ENCODE results near the gene FKBP4. TPM values are rescaled to one million over a fixed set of nuclear protein-coding genes. Genes with fewer than 3 reads are reported as not detected.
"Not testable (repeated sequence)": the region's sequence is repeated elsewhere in the genome, so short reads cannot be mapped to it uniquely, and the experiment has no call there.

Gene FKBP4
- total RNA-seq, 1 donor from 2014 or later: 127 TPM

GRCh38 chr12:2769866-2770533 lies 24.8 kb upstream of the FKBP4 start:
- H3K9me3 Mint-ChIP-seq: no peaks in the 10 kb centered on the region
- H3K4me1 Mint-ChIP-seq (ENCODE audit: unreplicated experiment): no peaks in the 10 kb centered on the region
- no peak for DNase-seq (ENCODE audit: extremely low spot score, unreplicated experiment)
- TF ChIP-seq, protein P1, sequence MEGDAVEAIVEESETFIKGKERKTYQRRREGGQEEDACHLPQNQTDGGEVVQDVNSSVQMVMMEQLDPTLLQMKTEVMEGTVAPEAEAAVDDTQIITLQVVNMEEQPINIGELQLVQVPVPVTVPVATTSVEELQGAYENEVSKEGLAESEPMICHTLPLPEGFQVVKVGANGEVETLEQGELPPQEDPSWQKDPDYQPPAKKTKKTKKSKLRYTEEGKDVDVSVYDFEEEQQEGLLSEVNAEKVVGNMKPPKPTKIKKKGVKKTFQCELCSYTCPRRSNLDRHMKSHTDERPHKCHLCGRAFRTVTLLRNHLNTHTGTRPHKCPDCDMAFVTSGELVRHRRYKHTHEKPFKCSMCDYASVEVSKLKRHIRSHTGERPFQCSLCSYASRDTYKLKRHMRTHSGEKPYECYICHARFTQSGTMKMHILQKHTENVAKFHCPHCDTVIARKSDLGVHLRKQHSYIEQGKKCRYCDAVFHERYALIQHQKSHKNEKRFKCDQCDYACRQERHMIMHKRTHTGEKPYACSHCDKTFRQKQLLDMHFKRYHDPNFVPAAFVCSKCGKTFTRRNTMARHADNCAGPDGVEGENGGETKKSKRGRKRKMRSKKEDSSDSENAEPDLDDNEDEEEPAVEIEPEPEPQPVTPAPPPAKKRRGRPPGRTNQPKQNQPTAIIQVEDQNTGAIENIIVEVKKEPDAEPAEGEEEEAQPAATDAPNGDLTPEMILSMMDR (conservative IDR thresholded peaks at IDR 0.05): no peak
- no peak overlapping the region for H3K27ac Mint-ChIP-seq
- H3K27me3 Mint-ChIP-seq: peaks cover 46% of the 10 kb centered on the region
- peaks cover 5% of the 10 kb centered on the region for H3K36me3 Mint-ChIP-seq
- H3K4me3 Mint-ChIP-seq: no peak overlapping the region

DNA sequence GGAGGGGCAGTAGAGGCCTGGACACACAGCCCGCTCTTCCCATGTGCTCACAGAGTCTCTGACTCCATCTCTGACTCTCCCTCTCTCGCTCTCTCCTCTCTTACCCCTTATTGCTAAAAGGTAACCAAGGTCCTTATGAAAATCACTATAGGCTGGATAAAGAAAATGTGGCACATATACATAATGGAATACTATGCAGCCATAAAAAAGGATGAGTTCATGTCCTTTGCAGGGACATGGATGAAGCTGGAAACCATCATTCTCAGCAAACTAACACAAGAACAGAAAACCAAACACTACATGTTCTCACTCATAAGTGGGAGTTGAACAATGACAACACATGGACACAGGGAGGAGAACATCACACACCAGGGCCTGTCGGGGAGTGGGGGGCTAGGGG lies 24.2 kb upstream of the FKBP4 start:
- H3K27me3 Mint-ChIP-seq: peaks cover 47% of the 10 kb centered on the region
- not testable (repeated sequence) for H3K9me3 Mint-ChIP-seq; H3K27ac Mint-ChIP-seq; H3K4me1 Mint-ChIP-seq (ENCODE audit: unreplicated experiment); H3K36me3 Mint-ChIP-seq; DNase-seq (ENCODE audit: extremely low spot score, unreplicated experiment); H3K4me3 Mint-ChIP-seq

DNA sequence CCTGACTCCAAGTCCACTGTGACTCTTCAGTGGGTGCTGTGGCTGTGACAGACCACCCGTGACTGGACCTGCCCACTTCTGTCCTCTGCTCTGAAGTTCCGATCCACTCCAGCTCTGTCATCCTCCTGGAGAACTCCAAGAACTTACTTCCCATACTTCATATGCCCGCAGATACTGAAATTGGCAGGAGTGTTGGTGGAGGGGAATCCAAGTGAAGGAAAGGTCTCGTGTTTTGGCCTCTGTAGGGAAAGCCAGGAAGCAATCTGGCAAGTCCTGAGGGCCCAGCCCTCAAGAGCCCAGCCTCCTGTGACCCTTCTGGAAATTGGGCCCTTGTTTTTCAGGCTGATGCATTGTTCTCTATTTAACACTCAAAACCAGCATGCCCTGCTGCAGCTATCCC lies 22.4 kb upstream of the FKBP4 start:
- no peak for DNase-seq (ENCODE audit: extremely low spot score, unreplicated experiment)
- TF ChIP-seq, protein P1 (conservative IDR thresholded peaks at IDR 0.05): no peak
- no peak overlapping the region for H3K4me3 Mint-ChIP-seq
- H3K27me3 Mint-ChIP-seq: peaks cover 55% of the 10 kb centered on the region
- H3K36me3 Mint-ChIP-seq: peaks cover 5% of the 10 kb centered on the region
- H3K27ac Mint-ChIP-seq: no peak overlapping the region
- no peaks in the 10 kb centered on the region for H3K4me1 Mint-ChIP-seq (ENCODE audit: unreplicated experiment)
- no peaks in the 10 kb centered on the region for H3K9me3 Mint-ChIP-seq

- DNase-seq (ENCODE audit: extremely low spot score, unreplicated experiment): no peak
Observed at GRCh38 chr12:2773199-2773875, 21.4 kb upstream of the FKBP4 start.

DNA sequence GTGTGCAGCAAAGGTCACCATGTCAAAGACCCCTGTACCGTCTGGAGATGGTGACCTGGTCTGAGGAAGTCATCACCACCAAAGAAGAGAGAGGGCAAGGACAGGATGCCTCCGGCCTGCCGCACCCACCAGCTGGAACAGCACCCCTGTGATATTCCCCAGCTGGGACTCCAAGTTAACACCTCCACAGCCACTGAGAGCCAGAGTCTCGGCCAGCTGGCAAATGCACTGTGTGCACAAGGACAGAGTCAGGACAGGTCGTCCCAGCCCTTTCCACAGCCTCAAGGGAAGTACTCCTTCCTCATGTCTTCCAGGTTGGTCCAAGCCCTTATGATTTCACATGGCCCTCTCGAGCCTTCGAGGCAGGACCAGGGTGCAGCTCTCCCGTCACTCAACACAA lies 19.3 kb upstream of the FKBP4 start:
- Mint-ChIP-seq H3K36me3 (peaks cover 3% of the 10 kb centered on the region), H3K27ac (no peak overlapping the region), H3K4me1 (ENCODE audit: unreplicated experiment) (no peaks in the 10 kb centered on the region), H3K9me3 (no peaks in the 10 kb centered on the region), H3K27me3 (peaks cover 60% of the 10 kb centered on the region), H3K4me3 (no peak overlapping the region)
- TF ChIP-seq, protein P1 (conservative IDR thresholded peaks at IDR 0.05): no peak
- no peak for DNase-seq (ENCODE audit: extremely low spot score, unreplicated experiment)

More at GRCh38 chr12:2773199-2773875, 21.4 kb upstream of the FKBP4 start:
- H3K36me3 Mint-ChIP-seq: peaks cover 5% of the 10 kb centered on the region
- TF ChIP-seq, protein P1 (conservative IDR thresholded peaks at IDR 0.05): no peak
- no peak overlapping the region for H3K27ac Mint-ChIP-seq
- no peak overlapping the region for H3K4me3 Mint-ChIP-seq
- H3K9me3 Mint-ChIP-seq: no peaks in the 10 kb centered on the region
- H3K27me3 Mint-ChIP-seq: peaks cover 53% of the 10 kb centered on the region
- no peaks in the 10 kb centered on the region for H3K4me1 Mint-ChIP-seq (ENCODE audit: unreplicated experiment)

DNA sequence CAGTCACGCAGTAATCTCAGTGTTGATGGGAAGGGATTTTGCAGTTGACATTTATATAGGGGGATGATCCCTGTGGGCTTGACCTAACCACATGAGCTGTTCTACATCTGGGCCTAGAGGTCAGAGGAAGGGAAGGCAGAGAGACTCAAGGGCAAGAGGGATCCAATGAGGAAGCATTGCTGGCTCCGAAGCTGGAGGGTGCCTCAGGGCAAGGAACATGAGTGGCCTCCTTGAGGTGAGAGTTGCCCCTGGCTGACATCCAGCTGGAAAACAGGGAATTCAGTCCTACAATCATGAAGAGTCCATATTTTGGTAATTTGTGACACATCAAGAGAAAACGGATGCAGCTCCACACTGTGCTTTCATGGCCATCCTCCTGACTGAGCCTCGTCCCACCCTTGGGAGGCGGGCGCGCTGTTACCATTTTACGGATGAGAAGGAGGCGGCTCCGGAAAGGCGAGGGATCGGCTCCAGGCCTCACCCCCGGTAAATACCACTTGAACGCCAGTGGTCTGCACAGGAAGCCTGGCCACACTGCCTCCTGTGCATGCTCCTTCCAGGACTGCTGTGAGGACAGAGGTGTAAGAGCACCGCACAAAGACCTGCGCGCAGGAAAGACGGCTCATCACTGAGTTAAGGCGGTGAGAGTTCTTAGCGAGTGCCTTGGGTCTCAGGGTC lies 18.5 kb upstream of the FKBP4 start:
- Mint-ChIP-seq H3K4me3 (no peak overlapping the region), H3K36me3 (no peaks in the 10 kb centered on the region), H3K9me3 (no peaks in the 10 kb centered on the region), H3K27ac (no peak overlapping the region), H3K27me3 (peaks cover 60% of the 10 kb centered on the region), H3K4me1 (ENCODE audit: unreplicated experiment) (no peaks in the 10 kb centered on the region)
- TF ChIP-seq, protein P1 (conservative IDR thresholded peaks at IDR 0.05): no peak
- DNase-seq (ENCODE audit: extremely low spot score, unreplicated experiment): no peak

All from type B pancreatic cell (in vitro differentiated cells).